NCI-H82 treated with DMSO at 0.1 percent for 48 hours (cell line): ENCODE measurements around the gene HOXB5.

ENCODE experiments used
- DNase-seq: peaks from one replicate; lab custom pipeline; 2025; ENCODE audit not compliant: unreplicated experiment; lab: John Stamatoyannopoulos, UW

Gene HOXB5

DNA sequence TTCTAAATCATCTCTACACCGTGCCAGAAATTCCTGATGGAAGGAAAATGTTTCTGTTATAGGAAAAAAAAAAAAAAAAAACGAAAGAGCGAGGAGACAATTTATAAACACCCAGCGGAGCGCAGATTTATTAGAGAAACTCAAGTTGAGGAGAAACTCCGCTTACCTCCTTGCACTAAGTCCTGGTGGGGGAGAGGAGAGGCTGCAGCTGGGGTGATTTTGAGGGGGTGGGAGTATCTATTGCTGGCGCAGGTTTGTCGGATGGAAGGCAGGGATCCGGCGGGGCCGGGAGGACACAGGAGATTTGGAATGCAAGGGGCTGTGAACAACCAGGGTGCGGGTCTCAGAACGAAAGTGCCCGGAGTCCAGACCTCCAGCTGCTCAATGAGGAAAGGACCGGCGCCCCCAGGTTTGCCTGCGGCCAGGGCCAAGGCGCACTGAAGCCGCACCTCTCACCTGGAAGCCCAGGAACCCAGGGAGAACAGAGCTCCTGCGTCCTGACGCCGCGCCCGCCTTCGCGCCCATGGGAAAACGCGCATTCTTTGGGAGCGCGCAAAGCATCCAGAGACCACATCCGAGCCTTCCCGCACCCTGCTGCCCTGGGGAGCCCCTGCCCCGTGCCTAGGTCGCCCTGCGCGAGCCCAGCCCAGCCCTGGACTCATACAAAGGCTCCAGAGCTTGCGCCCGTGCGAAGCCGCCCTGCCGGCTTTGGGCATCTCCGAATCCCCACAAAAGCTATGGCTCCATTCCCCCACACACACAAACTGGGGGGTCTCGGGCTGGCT, 24.1 kb upstream of the HOXB5 start:
- DNase-seq, result no peak

DNA sequence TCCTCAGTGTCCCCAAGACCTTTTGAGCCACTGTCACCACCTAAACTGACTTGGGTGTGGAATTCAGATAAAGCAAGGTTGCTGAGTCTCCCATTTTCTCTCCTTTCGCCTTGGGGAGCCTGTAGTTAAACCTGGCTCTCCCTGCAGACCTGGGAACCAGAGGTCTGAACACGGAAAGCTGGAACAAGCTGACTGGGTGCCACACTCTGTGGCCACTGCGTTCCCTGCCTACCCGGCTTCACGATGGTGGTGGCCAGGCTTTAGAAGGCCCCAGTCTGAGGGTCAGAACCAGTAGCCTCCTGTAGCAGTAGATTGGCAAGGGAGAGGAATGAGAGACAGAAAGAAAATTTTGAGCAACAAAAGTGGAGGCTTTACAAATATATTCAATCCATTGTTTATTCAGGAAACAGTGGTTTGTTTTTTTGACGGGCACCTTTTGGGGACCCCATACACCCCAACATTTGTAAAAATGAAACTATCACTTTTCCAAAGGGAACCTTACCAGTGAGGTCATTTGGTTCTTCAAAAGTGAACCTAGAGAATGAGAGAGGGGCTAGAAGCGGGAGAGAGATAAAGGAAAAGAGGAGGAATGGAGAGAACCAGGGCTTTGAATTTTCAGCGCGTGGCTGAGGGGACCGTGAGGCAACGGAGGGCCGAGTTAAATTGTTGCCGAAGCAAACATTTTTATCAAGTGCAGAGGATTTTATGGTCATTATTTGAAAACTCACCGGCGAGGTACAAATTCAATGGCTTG, 23.3 kb upstream of the HOXB5 start:
- no peak for DNase-seq

DNA sequence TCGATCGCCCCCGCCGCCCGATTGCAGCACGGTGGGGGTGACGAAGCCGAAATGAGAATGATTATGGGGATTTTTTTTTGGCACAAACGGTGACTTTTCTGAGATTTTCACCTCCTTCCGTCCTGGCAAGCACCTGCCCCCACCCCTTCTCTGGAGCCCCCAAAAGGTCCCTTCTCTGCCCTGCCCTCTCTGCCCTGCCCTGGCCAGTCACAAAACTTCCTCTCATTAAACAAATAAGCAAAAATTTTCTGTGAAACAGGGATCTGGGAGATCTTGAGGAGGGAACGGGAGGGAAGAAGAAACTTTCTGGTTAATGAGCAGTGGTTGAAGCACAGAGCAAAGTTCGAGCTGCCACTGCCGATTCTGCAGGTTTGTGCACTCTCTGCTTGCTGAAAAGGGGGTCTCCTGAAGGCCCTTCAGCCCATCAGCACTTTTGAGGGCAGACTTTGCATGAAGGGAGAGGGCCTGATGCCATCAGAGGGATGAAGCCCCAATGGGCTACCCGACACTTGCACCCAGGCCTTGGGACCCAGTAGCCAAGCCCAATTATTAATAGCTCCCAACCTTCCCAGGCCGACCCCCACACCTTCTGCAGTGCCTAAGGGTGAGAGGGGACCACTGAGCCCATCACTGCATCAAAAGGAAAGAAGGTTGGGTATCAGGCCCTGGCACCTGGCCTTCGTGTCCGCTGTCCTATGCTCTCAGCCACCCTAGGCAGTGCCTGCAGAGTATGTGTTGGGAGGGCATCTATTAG, 22.6 kb upstream of the HOXB5 start:
- no peak for DNase-seq

DNA sequence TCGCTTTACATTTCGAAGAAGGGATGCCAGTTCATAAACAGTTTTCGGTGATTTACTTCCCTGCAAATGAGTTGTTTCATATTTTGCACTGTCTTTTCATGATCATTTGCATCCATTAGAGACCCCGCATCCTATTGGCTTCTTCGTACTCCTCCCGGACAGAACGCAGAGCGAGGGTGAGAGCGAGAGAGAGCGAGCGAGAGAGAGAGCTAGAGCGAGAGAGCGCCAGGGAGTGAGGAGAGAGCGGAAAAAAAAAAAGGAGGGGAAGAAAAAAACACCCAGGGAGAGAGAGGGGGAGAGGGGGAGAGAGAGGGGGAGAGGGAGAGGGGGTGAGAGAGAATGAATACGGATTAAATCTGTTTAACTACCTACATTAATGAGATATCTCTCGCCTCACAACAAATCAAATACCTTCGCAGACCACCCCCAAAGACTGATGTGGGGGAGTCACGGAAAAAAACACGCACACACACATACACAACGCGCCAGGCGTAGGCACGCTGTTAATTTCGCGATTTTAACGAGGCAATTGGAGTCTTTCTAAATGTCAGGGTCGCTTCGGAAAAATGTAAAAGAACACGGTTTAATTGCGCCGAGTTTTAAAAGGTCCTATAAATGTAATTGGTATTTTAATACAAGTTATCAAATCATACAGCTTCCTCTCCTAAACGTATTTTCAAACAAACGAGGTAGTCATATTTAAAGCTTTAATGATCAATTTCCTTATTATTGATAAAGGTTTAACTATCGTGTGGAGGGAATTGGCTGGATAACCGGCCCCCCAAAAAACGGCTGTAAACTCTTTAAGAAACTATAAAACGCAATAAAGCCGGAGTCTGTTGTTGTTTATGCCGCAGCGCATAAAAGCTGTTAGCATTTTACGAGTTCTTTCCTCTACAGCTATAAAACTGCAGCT, 21.7 kb upstream of the HOXB5 start, which contains the start of gene HOXB8:
HOXB8 (minus strand) TSS at position 246 of the 916 bp plus-strand sequence. CDS start 588 bp downstream, outside the sequence.
- DNase-seq, result no peak

DNA sequence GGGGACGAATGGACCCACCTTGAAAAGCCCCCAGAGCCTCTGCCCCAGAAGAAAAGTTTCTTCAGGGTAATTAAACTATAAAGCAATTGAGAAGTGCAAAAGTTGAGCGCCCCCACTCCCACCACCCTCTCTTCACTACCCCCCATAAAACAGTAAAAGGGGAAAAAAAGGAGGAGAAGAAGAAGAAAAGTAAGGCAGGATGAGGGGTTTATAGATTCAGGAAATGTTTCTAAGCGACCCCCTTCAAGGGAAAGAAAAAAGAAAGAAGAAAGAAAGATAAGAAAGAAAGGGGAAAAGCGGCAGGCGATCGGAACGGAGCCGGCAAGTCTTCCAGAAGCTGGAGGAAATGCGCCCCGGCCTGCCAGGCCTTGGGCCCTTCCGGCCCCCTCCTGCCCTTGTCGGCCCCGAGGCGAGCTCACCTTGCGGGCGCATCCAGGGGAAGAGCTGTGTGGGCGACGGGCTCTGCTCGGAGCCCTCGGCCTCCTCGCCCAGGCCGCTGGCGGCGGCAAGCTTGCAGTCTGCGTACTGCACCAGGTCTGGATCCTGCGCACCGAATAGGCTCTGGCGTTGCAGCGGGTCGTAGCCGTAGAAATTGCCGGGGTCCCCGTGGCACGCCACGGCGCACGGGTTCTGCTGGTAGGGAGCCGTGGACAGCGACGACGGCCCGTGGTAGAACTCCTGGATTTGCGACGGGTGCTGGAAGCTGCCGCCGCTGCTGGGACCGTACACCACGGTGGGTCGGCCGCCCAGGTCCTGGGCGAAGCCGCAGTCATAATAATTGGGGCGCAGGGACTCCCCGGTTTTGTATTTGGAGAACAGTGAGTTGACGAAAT, 20.5 kb upstream of the HOXB5 start:
- DNase-seq, result no peak

DNA sequence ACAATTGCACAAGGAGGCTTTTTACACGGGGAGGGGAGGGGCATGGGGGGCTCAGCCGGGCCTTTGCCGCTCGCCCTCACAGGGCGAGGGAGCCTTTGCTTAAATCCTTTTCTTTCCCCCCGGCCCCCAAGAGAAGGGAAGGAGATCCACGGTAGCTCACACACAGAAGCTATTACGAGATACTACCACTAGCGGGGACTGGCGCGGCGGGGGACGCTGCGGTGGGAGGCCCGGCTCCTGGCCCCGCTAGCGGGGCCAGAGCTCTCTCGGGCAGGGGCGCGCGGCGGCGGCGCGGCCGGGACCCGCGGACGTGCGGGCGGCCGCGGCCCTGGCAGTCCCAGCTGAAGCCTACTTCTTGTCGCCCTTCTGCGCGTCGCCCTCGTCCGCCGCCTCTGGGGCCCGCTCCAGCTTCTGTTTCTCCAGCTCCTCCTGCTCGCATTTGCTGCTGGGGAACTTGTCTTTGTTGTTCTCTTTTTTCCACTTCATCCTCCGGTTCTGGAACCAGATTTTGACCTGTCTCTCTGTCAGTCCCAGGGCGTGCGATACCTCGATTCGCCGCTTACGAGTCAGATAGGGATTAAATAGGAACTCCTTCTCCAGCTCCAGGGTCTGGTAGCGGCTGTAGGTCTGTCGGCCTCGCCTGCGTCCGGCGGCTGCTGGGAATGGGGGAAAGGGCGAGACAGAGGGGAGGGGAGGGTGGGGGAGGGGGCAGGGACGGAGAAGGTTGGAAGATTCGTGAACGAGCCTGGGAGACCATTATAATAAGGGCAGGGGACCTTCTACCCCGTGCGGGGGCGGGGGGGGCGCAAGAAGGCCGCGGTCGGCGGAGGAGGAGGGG, 19.5 kb upstream of the HOXB5 start:
- no peak for DNase-seq

DNA sequence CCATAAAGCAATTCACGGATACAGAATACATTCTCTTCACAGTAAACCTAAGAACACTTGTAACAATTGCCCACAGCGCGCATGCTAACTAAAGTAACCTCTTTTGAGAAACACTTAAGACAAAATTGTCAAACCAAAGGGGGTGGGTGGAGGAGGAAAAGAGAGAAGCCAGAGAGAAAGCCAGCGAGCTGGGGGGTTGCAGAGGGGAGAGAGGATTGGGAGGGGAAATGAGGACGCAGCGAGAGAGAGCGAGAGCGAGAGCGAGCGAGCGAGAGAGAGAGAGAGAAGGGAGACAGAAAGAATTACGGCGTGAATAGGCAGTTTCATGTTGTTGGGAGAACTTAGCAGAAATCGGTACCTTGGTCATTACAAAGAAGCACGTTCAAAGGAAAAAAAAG, 18.9 kb upstream of the HOXB5 start:
- DNase-seq, result no peak

DNA sequence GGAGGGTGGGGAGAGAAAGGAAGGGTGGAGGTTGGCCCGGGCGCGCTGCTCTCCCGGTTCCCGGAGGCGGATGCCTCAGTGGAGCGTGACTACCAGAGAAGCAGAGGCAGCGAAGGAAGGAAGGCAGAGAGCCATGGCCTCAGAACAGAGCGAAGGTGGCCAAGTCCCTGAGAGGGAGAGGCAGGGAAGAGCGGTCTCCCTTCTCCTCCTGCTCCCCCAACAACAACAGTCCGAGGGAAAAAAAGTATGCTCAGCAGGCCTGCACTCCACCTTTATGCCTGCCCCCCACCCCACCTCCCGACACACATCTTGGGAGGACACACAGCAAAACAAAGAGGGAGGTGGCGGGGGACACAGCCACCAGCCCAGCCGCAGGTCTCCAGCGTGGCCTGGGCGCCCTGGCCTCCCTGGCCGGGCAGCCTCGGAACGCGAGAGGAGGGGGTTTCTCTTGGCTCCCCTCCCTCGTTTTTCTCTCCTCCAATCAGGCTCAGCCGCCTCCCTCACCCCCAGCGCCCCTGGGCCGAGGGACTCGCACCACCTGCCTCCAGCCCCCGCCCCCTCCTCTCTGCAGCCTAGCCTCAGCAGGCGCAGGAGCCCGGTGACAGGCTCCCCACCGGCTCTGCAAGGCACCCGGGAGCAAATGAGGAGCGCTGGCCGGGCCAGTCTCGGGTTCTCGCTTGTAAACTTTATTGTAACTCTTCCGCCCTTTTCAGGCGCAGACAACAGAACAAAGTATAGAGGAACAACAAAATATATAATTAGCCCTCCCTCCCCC, 18.3 kb upstream of the HOXB5 start:
- no peak for DNase-seq

DNA sequence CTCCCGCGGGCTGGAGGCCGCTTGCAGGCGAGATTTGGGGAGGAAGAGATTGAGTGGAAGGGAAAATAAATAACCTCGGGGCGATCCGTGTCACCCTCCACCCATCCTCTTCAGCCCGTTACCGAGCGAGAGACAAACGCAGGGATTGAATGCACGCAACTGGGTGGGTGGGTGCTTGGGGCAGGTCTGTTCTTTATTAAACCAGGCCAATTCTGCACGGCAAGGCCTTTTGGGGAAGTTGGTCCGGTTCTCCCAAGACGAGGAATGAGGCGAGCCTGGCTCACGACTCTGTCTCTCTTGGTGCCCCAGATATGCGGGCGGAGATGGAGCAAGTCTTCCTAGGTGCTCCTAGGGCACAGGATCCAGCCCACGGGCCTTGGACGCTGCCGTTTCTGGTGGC, 17.6 kb upstream of the HOXB5 start:
- no peak for DNase-seq

DNA sequence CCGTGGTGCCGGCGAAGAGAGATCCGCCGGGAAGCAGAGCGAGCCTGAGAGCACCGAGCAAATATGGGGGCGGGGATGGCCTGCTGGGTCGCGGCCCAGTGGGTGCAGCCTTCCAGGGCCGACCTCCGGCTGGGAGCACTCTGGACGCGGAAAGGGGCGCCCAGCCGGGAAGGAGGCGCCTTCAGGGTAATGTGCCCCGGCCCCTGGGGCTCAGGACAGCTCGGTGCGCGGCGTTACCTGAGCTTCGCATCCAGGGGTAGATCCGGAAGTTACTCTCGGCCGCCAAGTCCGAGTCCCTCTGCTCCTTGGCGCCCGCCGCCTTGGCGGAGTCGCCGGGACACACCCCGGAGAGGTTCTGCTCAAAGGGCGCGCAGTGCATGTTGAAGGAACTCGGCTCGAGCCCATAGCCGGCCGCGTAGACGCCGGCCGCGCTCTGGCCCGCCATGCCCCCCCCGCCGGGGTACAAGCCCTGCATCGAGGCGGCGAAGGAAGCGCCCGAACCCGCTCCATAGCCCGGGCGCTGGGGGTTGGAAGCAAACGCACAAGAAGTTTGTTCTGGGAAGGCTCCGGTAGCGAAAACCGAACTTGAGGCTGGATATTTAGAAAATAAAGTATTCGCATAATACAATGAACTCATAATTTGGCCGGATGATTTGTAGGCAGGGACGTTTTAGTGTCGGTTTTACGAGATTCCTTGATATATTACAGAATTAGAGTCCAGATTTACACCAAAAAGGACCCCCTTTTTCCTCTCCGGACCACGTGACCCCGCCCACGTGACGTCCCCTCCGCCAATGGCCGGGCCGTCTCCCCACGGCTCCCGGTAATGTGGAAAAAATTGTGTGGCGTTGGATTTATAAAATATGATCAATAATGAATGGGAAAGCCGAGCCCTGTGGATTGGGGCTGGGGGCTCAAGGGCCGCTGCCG, 17.0 kb upstream of the HOXB5 start, which contains the start of gene HOXB7:
HOXB7 (minus strand) TSS at position 736 of the 930 bp plus-strand sequence; CDS start at position 637, 99 bp downstream.
- DNase-seq, result no peak

DNA sequence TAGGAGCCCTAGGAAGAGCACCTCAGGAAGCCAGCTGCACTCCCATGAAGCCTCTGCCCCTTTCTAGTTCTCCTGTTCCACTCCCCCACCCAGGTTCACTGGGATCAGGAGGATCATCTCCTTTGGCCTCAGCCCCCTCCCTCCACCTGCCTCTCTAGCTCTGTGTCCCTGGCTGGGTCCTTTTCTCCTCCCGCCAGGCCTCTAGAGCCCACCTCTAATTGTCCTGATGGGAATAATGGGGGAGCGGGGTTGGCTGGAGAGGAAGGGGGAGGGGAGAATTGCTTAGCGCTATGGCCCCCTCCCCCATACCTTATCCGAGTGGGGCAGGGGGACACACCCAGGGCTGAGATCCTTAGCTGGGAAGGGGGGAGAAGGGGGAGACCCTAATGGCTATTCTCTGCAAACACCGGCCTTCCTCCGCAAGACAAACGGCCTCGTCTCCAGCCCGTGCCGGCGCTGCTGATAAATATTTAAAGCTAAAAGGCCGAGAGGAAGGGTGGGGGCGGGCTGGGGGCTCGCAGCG, 16.2 kb upstream of the HOXB5 start:
- no peak for DNase-seq

DNA sequence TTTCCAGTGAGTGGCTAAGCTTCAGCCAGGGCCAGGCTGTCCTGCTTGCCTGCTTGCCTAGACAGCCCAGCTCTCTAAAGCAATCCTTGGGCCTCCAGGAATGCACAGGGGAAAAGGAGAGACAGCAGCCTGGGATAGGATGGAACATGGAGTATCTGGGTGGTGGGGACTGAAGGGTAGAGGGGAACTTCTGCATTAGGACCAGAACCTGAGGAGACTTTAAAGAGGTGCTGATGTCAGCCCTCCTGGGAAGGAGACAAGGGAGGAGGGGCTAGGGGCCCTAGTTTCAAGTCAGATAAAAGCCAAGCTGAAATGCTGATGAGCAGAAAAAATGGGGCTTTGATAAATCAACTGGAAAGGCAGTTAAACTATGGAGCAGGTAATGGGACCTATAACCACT, 15.5 kb upstream of the HOXB5 start:
- DNase-seq, result no peak

DNA sequence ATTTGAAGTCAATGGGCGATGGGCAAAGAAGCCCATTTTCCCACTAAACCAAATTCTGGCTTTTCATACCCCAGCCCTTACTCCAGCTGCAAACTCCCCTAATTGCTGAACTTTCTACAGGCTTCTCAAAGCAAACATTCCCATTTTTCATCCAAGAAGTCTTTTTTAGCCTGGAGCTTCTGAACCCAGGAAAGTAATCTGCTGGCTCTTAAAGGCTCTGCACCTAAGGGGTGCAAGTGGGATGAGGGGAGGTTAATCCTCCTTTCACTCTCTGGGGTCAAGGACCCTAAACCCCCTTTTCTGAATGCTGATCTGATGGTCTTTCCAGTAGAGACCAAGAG, 14.9 kb upstream of the HOXB5 start:
- no peak for DNase-seq

DNA sequence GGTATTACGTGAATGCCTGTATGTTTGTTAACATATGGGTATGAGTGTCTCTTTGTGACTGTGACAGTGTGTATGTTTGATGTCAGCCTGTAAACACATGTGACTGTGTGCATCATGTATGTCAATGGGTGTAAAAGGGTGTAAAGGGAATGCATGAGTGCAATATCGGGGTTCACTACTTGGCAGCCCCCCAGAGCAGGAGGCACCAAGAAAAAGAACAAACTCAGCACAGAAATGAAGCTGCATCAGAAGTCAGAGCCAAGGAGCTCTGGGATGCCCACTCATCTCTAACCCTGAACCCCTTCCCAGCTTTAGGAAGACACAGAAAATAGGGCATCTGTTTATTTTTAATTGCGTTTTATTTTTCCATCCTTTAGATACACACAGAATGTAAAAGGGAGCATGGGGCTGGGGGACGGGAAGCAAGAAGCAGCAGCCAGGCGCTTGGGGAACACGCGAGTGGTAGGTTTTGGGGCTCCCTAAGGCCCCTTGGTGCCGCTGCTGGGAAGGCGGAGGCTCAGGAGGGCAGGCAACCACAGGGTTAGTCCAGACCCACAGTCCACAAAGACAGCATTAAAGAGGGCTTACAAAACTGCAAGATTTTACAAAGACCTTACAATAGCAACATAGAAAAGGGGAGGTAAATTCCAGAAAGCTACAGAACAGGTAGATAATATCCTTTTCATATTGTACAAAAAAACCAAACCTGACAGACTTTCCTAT, 13.5 kb upstream of the HOXB5 start:
- DNase-seq, result no peak

DNA sequence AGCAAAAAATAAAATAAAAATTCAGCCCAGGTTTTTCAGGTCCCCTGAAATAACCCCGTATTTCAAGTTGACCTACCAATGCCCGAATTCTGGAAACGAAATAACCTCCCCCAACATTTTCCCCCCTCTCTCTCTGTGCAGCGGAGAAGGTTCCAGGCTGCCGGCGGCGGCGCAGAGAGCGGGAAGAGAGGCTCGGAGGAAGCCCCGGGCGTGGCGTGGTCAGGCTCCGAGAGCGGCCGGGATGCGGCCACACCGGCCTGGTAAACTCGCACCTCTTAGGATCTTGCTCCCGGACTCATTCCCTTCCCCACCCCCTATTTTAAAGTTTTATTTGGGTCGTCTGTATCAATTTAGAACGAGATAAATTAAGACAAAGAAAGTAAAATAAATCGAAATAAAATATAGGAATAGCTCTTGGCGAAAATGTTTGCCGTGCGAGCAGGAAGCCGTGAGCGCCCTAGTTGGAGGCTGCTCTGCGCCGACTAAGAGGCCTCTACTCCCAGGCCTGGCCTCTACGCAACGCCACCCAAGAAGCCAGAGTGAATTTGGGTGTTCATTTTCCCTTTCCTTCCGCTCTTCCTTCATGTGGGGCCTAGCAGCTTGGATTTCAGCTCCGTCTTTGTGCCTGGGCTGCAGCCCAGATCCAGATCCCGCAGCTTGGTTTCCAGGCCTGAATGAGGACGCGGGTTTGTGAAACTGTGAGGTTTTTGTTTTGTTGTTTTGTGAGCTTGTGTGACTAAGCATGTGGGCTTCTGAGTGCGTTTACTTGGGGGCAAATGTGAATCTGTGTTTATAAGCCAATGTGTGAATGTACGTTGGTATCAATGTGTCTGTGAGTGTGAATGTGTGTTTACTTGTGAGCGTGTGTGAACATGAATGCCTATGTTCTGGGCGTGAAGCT, 12.7 kb upstream of the HOXB5 start:
- DNase-seq, result no peak
